Lung (tissue), 12 donors: Measurements from ENCODE around the gene ZNF579. TPM values are rescaled to one million over a fixed set of nuclear protein-coding genes. Genes with fewer than 3 reads are reported as not detected.

ENCODE experiments used
- ATAC-seq: fragments of 200-7000 bp; cut with Tn5 transposase; one replicate; pipeline ENCODE4 v1.9.1; 2020; ENCODE audit warnings: moderate number of reproducible peaks; ENCODE audit not compliant: insufficient read depth, low FRiP score
- DNase-seq, 3 donors: peaks; one replicate each; pipeline ENCODE4 v3.0.0-alpha.2; 2013 to 2017
- H3K27ac ChIP-seq, 2 donors: one replicate each; pipeline ENCODE4 v1.5.1; 2013; ENCODE audit warnings: mild to moderate bottlenecking in 2 of 2, moderate library complexity in 2 of 2, control low read depth in 1 of 2, inconsistent platforms in 1 of 2, low read depth in 1 of 2, low read length in 1 of 2
- H3K27me3 ChIP-seq, 3 donors: one replicate each; pipeline ENCODE4 v1.5.1; 2013; ENCODE audit warnings: low read length in 2 of 3; ENCODE audit not compliant: control insufficient read depth in 3 of 3, insufficient read depth in 3 of 3
- H3K36me3 ChIP-seq, 4 donors: one replicate each; pipeline ENCODE4 v1.5.1; 2013; ENCODE audit warnings: low read length in 4 of 4, mild to moderate bottlenecking in 1 of 4, moderate library complexity in 1 of 4; ENCODE audit not compliant: control insufficient read depth in 4 of 4, insufficient read depth in 4 of 4
- H3K4me1 ChIP-seq, 5 donors: one replicate each; pipeline ENCODE4 v1.5.1; 2013; ENCODE audit warnings: low read length in 5 of 5, mild to moderate bottlenecking in 2 of 5, moderate library complexity in 1 of 5; ENCODE audit not compliant: control insufficient read depth in 5 of 5, insufficient read depth in 5 of 5
- H3K4me3 ChIP-seq: one replicate; pipeline ENCODE4 v1.5.1; 2013; ENCODE audit warnings: mild to moderate bottlenecking, control low read depth, moderate library complexity
- H3K9ac ChIP-seq, 2 donors: one replicate each; pipeline ENCODE4 v1.5.1; 2013; ENCODE audit warnings: low read length in 2 of 2, control low read depth in 1 of 2; ENCODE audit not compliant: insufficient read depth in 1 of 2
- H3K9me3 ChIP-seq, 4 donors: one replicate each; pipeline ENCODE4 v1.5.1; 2013; ENCODE audit warnings: low read length in 3 of 4, mild to moderate bottlenecking in 1 of 4, moderate library complexity in 1 of 4; ENCODE audit not compliant: control insufficient read depth in 4 of 4, insufficient read depth in 3 of 4
- CTCF ChIP-seq: IDR thresholded peaks from 2 replicates; pipeline ENCODE4 v1.5.1; 2012; ENCODE audit warnings: mild to moderate bottlenecking; ENCODE audit errors: control extremely low read depth, extremely low read depth
- WGBS, 2 donors: extraction: QIAGEN DNeasy Blood & Tissue Kit; methylation state at CpG; one replicate each; pipeline ENCODE4 v1.1.7; 2013; 5-methylcytosine and 5-hydroxymethylcytosine counted together
- polyA plus RNA-seq, 2 donors: library from polyadenylated mRNA; stranded (reverse); fragments of 200-250 nt; gene quantifications; one replicate each; pipeline ENCODE4 v1.2.1, GENCODE V29; 2013
- total RNA-seq, 2 donors: library from RNA; depleted of rRNA in 1 of 2; stranded (reverse); fragments of >200 nt in 1 of 2; gene quantifications; one replicate each; pipeline ENCODE4 v1.2.1, GENCODE V29; 2014 to 2021
- donor health status: control.
- donor health status: control.
- donor health status: Bipolar disorder and iron deficiency.
- donor health status: healthy.
- donor health status: DM: yes; HTN: yes; CAD: no.

The ZNF579 gene
- total and polyA plus RNA-seq, 4 donors = 4.3 to 20.8 (median 10.1) TPM

- peak overlapping the region in 1 of 2 donors; percentile 84 for H3K27ac ChIP-seq
- WGBS, 2 donors = 80 to 84% methylated on average over 3 of the region's 3 CpGs
- TF ChIP-seq CTCF = no peak
- H3K36me3 ChIP-seq = peaks cover 13 to 48% (median 15%) of the 10 kb centered on the region in 4 donors
- H3K27me3 ChIP-seq = no peaks in the 10 kb centered on the region
- H3K9ac ChIP-seq = no peak overlapping the region
- peaks cover 0 to 10% (median 0%) of the 10 kb centered on the region in 5 donors for H3K4me1 ChIP-seq
- ATAC-seq (no peak), DNase-seq (no peak)
- no peaks in the 10 kb centered on the region for H3K9me3 ChIP-seq
- no peak overlapping the region for H3K4me3 ChIP-seq
These were observed 31.5 kb upstream of the ZNF579 start for GRCh38 chr19:55611983-55612645.

DNA sequence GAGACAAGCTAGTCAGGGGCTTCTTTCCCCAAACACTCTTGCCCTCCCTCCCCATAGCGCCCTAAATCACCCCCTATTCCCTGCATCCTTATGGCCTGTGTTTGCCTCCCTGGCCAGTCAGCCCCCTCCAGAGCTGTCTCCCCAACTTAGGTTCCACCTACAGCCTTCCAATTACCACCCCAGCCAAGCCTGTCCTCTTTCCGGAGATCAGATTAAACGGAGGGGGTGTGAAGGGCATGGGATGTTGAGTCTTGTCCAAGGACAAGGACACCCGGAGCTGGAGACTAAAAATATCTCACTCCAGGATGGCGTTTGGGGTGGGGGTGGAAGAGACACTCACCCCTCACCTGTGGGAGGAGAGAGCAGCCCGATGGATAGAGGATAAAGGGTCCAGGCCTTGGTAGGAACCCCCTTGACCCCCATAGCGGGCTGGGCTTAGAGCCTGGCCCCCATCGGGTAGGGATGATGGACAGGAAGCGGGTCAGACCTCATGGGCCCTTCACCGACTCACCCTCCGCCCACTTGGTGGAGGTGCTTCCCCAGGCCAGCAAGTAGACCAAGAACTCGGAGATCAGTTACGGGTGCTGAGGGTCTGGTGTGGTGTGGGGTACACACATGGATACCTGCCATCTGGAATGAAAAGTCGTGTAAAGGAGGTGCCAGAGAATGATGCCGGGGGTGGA lies 30.8 kb upstream of the ZNF579 start:
- no peak for TF ChIP-seq CTCF
- Histone ChIP-seq H3K9ac (no peak overlapping the region), H3K27me3 (no peaks in the 10 kb centered on the region), H3K36me3 (peaks cover 13 to 44% (median 16%) of the 10 kb centered on the region in 4 donors), H3K9me3 (no peaks in the 10 kb centered on the region), H3K4me3 (no peak overlapping the region), H3K4me1 (peaks cover 0 to 13% (median 5%) of the 10 kb centered on the region in 5 donors), H3K27ac (peak overlapping the region in 1 of 2 donors; percentile 84)
- DNase-seq = no peak
- 71 to 82% methylated on average over 15 of the region's 15 CpGs for WGBS, 2 donors
- no peak for ATAC-seq

GRCh38 chr19:55609326-55609725 lies 28.7 kb upstream of the ZNF579 start:
- DNase-seq (no peak), ATAC-seq (no peak)
- Histone ChIP-seq H3K27me3 (no peaks in the 10 kb centered on the region), H3K36me3 (peaks cover under 1 to 23% (median 13%) of the 10 kb centered on the region in 4 donors), H3K9me3 (no peaks in the 10 kb centered on the region), H3K4me3 (no peak overlapping the region), H3K9ac (no peak overlapping the region), H3K27ac (no peak overlapping the region), H3K4me1 (peaks cover 0 to 17% (median 6%) of the 10 kb centered on the region in 5 donors)
- WGBS, 2 donors = 54 to 82% methylated on average over 5 of the region's 5 CpGs
- no peak for TF ChIP-seq CTCF
